A549 treated with CORT108297 at 1 μM for 4 hours (cell line): Measurements from ENCODE around the gene TENM4. TPM values are rescaled to one million over a fixed set of nuclear protein-coding genes. Genes with fewer than 3 reads are reported as not detected.

Experiments used
- total RNA-seq: library from RNA; stranded (reverse); fragments of 200-300 nt; extraction: Qiagen RNA extraction; gene quantifications from 5 replicates; pipeline ENCODE4 v1.2.3, GENCODE V29; 2022

The TENM4 gene
- 0.02 to 0.15 TPM (median 0.13 TPM) in 4 of 5 replicates, not detected in the other for total RNA-seq

GRCh38 chr11:79440571-79441460 lies at the start of gene TENM4:
Gene TENM4, minus strand, starts transcription at chr11:79441030. Its CDS starts 371,086 bp downstream, at chr11:79069944.

